ENCODE data around the gene CELF2.

CELF2 gene

DNA sequence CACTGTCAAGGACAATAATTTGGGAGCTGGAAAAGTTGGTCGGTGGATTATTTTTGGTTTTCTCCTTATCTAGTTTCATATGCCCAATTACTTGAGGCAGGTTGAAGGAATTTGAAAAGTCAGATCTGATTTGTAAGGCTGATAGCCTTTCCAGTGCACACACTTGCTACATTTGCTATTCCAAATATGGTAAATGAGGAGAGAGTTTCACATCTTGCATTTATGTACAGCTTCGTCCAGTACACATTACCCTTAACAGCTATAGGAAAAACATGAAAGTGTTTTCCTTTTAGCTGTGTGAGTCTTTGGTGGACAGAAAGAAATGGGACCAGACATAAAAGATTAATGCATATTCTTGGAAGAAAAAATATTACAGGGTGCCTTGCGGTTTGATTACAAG is 201.8 kb downstream of the CELF2 start:
- TF ChIP-seq TAF1 (IDR thresholded peaks at IDR 0.05; ENCODE audit: borderline replicate concordance, insufficient read depth, low read length) (no peak), POLR2AphosphoS5 (IDR thresholded peaks at IDR 0.05; ENCODE audit: low read depth, low read length) (no peak), FOXP2 (optimal IDR thresholded peaks at IDR 0.05; ENCODE audit: borderline replicate concordance, extremely low read depth, extremely low read length, insufficient read depth) (no peak), SIN3A (IDR thresholded peaks at IDR 0.05; ENCODE audit: borderline replicate concordance, insufficient read depth, low read length) (no peak)
- TF ChIP-seq, protein P1, sequence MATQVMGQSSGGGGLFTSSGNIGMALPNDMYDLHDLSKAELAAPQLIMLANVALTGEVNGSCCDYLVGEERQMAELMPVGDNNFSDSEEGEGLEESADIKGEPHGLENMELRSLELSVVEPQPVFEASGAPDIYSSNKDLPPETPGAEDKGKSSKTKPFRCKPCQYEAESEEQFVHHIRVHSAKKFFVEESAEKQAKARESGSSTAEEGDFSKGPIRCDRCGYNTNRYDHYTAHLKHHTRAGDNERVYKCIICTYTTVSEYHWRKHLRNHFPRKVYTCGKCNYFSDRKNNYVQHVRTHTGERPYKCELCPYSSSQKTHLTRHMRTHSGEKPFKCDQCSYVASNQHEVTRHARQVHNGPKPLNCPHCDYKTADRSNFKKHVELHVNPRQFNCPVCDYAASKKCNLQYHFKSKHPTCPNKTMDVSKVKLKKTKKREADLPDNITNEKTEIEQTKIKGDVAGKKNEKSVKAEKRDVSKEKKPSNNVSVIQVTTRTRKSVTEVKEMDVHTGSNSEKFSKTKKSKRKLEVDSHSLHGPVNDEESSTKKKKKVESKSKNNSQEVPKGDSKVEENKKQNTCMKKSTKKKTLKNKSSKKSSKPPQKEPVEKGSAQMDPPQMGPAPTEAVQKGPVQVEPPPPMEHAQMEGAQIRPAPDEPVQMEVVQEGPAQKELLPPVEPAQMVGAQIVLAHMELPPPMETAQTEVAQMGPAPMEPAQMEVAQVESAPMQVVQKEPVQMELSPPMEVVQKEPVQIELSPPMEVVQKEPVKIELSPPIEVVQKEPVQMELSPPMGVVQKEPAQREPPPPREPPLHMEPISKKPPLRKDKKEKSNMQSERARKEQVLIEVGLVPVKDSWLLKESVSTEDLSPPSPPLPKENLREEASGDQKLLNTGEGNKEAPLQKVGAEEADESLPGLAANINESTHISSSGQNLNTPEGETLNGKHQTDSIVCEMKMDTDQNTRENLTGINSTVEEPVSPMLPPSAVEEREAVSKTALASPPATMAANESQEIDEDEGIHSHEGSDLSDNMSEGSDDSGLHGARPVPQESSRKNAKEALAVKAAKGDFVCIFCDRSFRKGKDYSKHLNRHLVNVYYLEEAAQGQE (IDR thresholded peaks at IDR 0.05; ENCODE audit: insufficient read depth in 1 of 2, low read depth in 2 of 2, low read length in 2 of 2): no peak

DNA sequence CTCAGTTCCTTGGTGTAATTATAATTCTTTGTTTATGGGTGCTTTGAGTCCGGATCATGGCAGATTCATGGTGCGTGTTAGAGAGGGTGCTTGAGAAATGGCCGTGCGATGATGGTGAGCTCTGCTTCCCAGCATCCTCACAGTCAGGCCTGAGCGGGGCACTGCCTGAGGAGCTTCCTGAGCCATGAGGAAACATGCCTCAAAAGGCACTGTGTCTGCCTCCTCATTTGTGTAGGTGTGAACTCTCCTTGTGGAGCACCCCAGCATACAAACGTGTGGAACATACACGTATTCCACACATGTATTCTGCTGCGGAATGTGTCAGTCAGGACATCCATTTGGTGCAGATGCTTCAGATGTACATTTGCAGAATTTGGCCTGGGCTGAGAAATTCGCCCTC is 205.4 kb downstream of the CELF2 start:
- TF ChIP-seq FOXP2 (optimal IDR thresholded peaks at IDR 0.05; ENCODE audit: borderline replicate concordance, extremely low read depth, extremely low read length, insufficient read depth): no peak
- TF ChIP-seq, protein P1 (IDR thresholded peaks at IDR 0.05; ENCODE audit: insufficient read depth in 1 of 2, low read depth in 2 of 2, low read length in 2 of 2): no peak
- no peak for TF ChIP-seq TAF1 (IDR thresholded peaks at IDR 0.05; ENCODE audit: borderline replicate concordance, insufficient read depth, low read length)
- no peak for TF ChIP-seq SIN3A (IDR thresholded peaks at IDR 0.05; ENCODE audit: borderline replicate concordance, insufficient read depth, low read length)
- TF ChIP-seq POLR2AphosphoS5 (IDR thresholded peaks at IDR 0.05; ENCODE audit: low read depth, low read length): no peak

DNA sequence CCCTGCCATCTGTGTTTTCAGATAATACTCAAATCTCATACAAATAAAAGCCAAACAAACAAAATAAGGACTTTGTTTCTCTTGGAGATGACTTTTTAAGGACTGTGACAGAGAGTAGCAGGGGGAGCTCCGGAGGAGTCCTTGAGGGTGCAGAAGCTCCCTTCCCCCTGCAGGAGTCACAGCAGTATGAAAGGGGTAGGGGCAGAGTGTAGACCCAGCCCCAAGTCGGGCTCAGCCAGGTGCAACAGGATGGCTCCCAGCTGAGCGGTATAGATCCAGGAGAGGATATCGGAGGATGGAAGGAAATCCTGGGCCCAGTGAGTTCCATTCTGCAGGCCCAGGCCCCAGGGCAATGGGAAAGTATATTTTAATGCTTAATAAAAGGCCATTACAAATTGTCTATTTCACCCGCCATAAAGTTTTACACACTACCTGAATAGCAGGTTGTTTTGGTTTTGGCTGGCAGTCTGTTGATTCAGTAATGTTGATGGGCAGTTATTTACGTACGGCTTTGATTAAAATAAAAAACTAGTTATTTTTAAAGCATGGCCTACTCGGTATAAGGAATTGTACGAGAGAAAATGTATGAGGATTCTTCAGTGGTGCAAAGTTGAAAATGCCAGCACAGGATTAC is 206.0 kb downstream of the CELF2 start:
- TF ChIP-seq POLR2AphosphoS5 (IDR thresholded peaks at IDR 0.05; ENCODE audit: low read depth, low read length) (no peak), FOXP2 (optimal IDR thresholded peaks at IDR 0.05; ENCODE audit: borderline replicate concordance, extremely low read depth, extremely low read length, insufficient read depth) (no peak), TAF1 (IDR thresholded peaks at IDR 0.05; ENCODE audit: borderline replicate concordance, insufficient read depth, low read length) (no peak), SIN3A (IDR thresholded peaks at IDR 0.05; ENCODE audit: borderline replicate concordance, insufficient read depth, low read length) (no peak)
- TF ChIP-seq, protein P1 (IDR thresholded peaks at IDR 0.05; ENCODE audit: insufficient read depth in 1 of 2, low read depth in 2 of 2, low read length in 2 of 2): no peak

DNA sequence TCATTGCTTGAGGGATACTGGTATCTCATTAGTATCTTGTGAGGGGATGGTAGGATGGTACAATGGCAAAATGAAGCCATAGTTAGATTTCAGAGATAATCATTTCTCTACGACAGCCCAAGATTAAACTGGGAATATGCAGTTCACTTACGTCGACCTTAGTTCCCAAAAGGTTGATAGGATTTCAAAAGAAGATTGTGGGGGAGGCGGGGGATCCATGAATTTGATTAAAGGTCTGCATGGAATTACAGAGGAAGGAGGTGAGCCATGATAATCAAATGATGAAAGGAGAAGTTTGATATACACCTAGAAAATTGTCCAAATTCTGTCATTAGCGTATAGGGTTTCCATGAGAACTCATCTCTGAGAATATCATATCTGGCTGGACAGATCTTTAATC is 206.6 kb downstream of the CELF2 start:
- TF ChIP-seq FOXP2 (optimal IDR thresholded peaks at IDR 0.05; ENCODE audit: borderline replicate concordance, extremely low read depth, extremely low read length, insufficient read depth) (no peak), POLR2AphosphoS5 (IDR thresholded peaks at IDR 0.05; ENCODE audit: low read depth, low read length) (no peak), TAF1 (IDR thresholded peaks at IDR 0.05; ENCODE audit: borderline replicate concordance, insufficient read depth, low read length) (no peak)

DNA sequence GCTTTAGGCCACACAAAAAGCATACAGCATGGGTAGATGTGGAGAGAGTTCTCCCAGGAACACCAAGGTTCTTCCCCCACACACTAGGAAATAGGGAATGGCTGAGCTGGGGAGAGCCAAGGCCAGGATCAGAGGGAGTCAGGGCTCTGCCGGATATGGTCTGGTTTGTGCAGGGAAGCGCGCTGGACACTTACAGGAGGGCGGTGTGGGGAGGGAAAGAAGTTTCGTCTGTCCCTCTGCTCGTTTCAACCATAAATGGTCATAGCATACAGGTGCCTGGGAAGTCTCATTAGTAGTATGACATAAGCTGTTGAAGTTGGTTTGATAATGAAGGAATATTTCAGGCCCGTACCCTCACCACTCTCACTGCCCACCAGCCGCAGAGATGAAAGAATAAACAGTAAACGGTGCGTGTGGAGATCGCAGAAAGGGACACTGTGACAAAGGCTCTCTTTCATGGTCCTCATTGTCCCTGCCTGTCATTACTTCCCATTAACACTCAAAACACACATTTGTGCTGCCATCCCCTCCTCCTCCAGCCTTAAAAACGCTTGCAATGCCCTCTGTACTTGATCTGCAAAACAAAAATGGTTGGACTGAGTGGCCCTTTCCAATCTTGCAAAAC is 207.2 kb downstream of the CELF2 start:
- TF ChIP-seq, protein P1 (IDR thresholded peaks at IDR 0.05; ENCODE audit: insufficient read depth in 1 of 2, low read depth in 2 of 2, low read length in 2 of 2): no peak
- TF ChIP-seq FOXP2 (optimal IDR thresholded peaks at IDR 0.05; ENCODE audit: borderline replicate concordance, extremely low read depth, extremely low read length, insufficient read depth): no peak

All from PFSK-1 (cell line).